Activated naive CD4-positive, alpha-beta T cell treated with anti-CD3 and anti-CD28 coated beads, Interleukin-2, amount 10 ng/mL, durations not matched to agents 7 days and 5 days (primary cell): ENCODE data around the gene CFL2.

Experiments
- CTCF ChIA-PET: fragments of 350-600 bp; sonication (Branson Sonifier 250); formaldehyde crosslinking; loops from one replicate; lab custom pipeline; 2021; ENCODE audit warnings: antibody characterized with exemption; lab: Charles Lee
- DNase-seq: peaks from one replicate; pipeline ENCODE4 v3.0.0-alpha.2; 2020
- H3K27ac Mint-ChIP-seq: one replicate; pipeline ENCODE4 v1.8.0; 2021; ENCODE audit warnings: mild to moderate bottlenecking, moderate library complexity, mixed read lengths
- H3K27me3 Mint-ChIP-seq: one replicate; pipeline ENCODE4 v1.8.0; 2021; ENCODE audit warnings: mild to moderate bottlenecking, mixed read lengths
- H3K36me3 Mint-ChIP-seq: one replicate; pipeline ENCODE4 v1.8.0; 2021; ENCODE audit warnings: mixed read lengths
- H3K4me1 Mint-ChIP-seq: one replicate; pipeline ENCODE4 v1.8.0; 2021; ENCODE audit warnings: mixed read lengths
- H3K4me3 Mint-ChIP-seq: one replicate; pipeline ENCODE4 v1.8.0; 2021; ENCODE audit warnings: mild to moderate bottlenecking, moderate library complexity, mixed read lengths
- H3K9me3 Mint-ChIP-seq: one replicate; pipeline ENCODE4 v1.8.0; 2021; ENCODE audit warnings: mixed read lengths

Gene CFL2

GRCh38 chr14:34722723-34723545 is 8.5 kb upstream of the CFL2 start:
- peak; percentile 46 for DNase-seq
- Mint-ChIP-seq H3K9me3 (no peaks in the 10 kb centered on the region), H3K27me3 (peaks cover 5% of the 10 kb centered on the region), H3K27ac (no peak overlapping the region), H3K4me1 (no peaks in the 10 kb centered on the region), H3K36me3 (no peaks in the 10 kb centered on the region), H3K4me3 (no peak overlapping the region)
- CTCF ChIA-PET, result interaction anchor here (0.6 to 4.2 kb wide), 21 partner anchors 10 to 698 kb away, joined by 3 to 66 read pairs (median 4); no protein-coding TSS in a partner anchor

GRCh38 chr14:34721129-34721528 is 6.7 kb upstream of the CFL2 start:
- no peak overlapping the region for H3K4me3 Mint-ChIP-seq
- H3K36me3 Mint-ChIP-seq, result no peaks in the 10 kb centered on the region
- no peak for DNase-seq
- peaks cover 10% of the 10 kb centered on the region for H3K27me3 Mint-ChIP-seq
- H3K9me3 Mint-ChIP-seq, result no peaks in the 10 kb centered on the region
- H3K27ac Mint-ChIP-seq, result no peak overlapping the region
- H3K4me1 Mint-ChIP-seq, result no peaks in the 10 kb centered on the region
- CTCF ChIA-PET, result interaction anchor here (1.1 kb wide), 1 partner anchor 8 kb away, joined by 3 read pairs; no protein-coding TSS in a partner anchor

- peaks cover 13% of the 10 kb centered on the region for H3K27me3 Mint-ChIP-seq
- CTCF ChIA-PET, result interaction anchor here (0.6 kb wide), 1 partner anchor 141 kb away, joined by 3 read pairs; no protein-coding TSS in a partner anchor
- H3K9me3 Mint-ChIP-seq, result no peaks in the 10 kb centered on the region
- H3K27ac Mint-ChIP-seq, result no peak overlapping the region
- no peak overlapping the region for H3K4me3 Mint-ChIP-seq
- H3K36me3 Mint-ChIP-seq, result no peaks in the 10 kb centered on the region
- no peak for DNase-seq
- H3K4me1 Mint-ChIP-seq, result peaks cover 8% of the 10 kb centered on the region
Measured at GRCh38 chr14:34718750-34719304, 4.4 kb upstream of the CFL2 start.

- Mint-ChIP-seq H3K4me3 (peak overlapping the region; percentile 80), H3K27ac (peak overlapping the region; percentile 33), H3K36me3 (peaks cover 12% of the 10 kb centered on the region), H3K27me3 (peaks cover 13% of the 10 kb centered on the region), H3K4me1 (peaks cover 21% of the 10 kb centered on the region), H3K9me3 (no peaks in the 10 kb centered on the region)
- CTCF ChIA-PET, result interaction anchor here (1.1 kb wide), 2 partner anchors 42 to 515 kb away, joined by 3 to 6 read pairs; no protein-coding TSS in a partner anchor
- DNase-seq, result no peak
Measured at GRCh38 chr14:34715127-34715863, 902 bp upstream of the CFL2 start.

GRCh38 chr14:34713681-34714319 is 593 bp downstream of the CFL2 start:
- Mint-ChIP-seq H3K27ac (peak overlapping the region; percentile 78), H3K4me3 (peak overlapping the region; percentile 80), H3K4me1 (peaks cover 21% of the 10 kb centered on the region), H3K27me3 (peaks cover 13% of the 10 kb centered on the region), H3K36me3 (peaks cover 12% of the 10 kb centered on the region), H3K9me3 (no peaks in the 10 kb centered on the region)
- DNase-seq, result peak; percentile 24
- CTCF ChIA-PET, result interaction anchor here (0.7 to 2.7 kb wide), 3 partner anchors 9 to 97 kb away, joined by 3 to 10 read pairs (median 3); no protein-coding TSS in a partner anchor

GRCh38 chr14:34713122-34713680 is 1.2 kb downstream of the CFL2 start:
- Mint-ChIP-seq H3K4me1 (peaks cover 21% of the 10 kb centered on the region), H3K27ac (peak overlapping the region; percentile 78), H3K9me3 (no peaks in the 10 kb centered on the region), H3K36me3 (peaks cover 12% of the 10 kb centered on the region), H3K4me3 (peak overlapping the region; percentile 80), H3K27me3 (peaks cover 11% of the 10 kb centered on the region)
- CTCF ChIA-PET, result interaction anchor here (1.0 to 2.7 kb wide), 3 partner anchors 9 to 96 kb away, joined by 3 to 10 read pairs (median 3); no protein-coding TSS in a partner anchor
- no peak for DNase-seq

GRCh38 chr14:34711796-34712712 is 2.3 kb downstream of the CFL2 start:
- no peak overlapping the region for H3K27ac Mint-ChIP-seq
- no peaks in the 10 kb centered on the region for H3K9me3 Mint-ChIP-seq
- peaks cover 5% of the 10 kb centered on the region for H3K27me3 Mint-ChIP-seq
- DNase-seq, result no peak
- H3K36me3 Mint-ChIP-seq, result peaks cover 12% of the 10 kb centered on the region
- no peak overlapping the region for H3K4me3 Mint-ChIP-seq
- H3K4me1 Mint-ChIP-seq, result peaks cover 21% of the 10 kb centered on the region
- CTCF ChIA-PET, result interaction anchor here (1.0 to 2.7 kb wide), 2 partner anchors 10 to 11 kb away, joined by 3 to 10 read pairs; no protein-coding TSS in a partner anchor

GRCh38 chr14:34711169-34711568 is 3.2 kb downstream of the CFL2 start:
- no peaks in the 10 kb centered on the region for H3K9me3 Mint-ChIP-seq
- no peak for DNase-seq
- H3K4me1 Mint-ChIP-seq, result peaks cover 21% of the 10 kb centered on the region
- H3K27ac Mint-ChIP-seq, result no peak overlapping the region
- CTCF ChIA-PET, result interaction anchor here (2.7 kb wide), 1 partner anchor 12 kb away, joined by 10 read pairs; no protein-coding TSS in a partner anchor
- no peak overlapping the region for H3K4me3 Mint-ChIP-seq
- peaks cover 3% of the 10 kb centered on the region for H3K27me3 Mint-ChIP-seq
- H3K36me3 Mint-ChIP-seq, result peaks cover 12% of the 10 kb centered on the region

- Mint-ChIP-seq H3K27me3 (peaks cover under 1% of the 10 kb centered on the region), H3K4me1 (peaks cover 19% of the 10 kb centered on the region), H3K27ac (no peak overlapping the region), H3K9me3 (no peaks in the 10 kb centered on the region), H3K4me3 (no peak overlapping the region), H3K36me3 (peaks cover 12% of the 10 kb centered on the region)
- CTCF ChIA-PET, result interaction anchor here (1.9 kb wide), 1 partner anchor 12 kb away, joined by 6 read pairs; no protein-coding TSS in a partner anchor
- DNase-seq, result no peak
Measured at GRCh38 chr14:34710744-34711143, 3.6 kb downstream of the CFL2 start.

- no peaks in the 10 kb centered on the region for H3K27me3 Mint-ChIP-seq
- H3K4me1 Mint-ChIP-seq, result peaks cover 14% of the 10 kb centered on the region
- H3K27ac Mint-ChIP-seq, result no peak overlapping the region
- peaks cover 12% of the 10 kb centered on the region for H3K36me3 Mint-ChIP-seq
- CTCF ChIA-PET, result interaction anchor here (1.2 to 1.9 kb wide), 2 partner anchors 13 to 19 kb away, joined by 3 to 6 read pairs; no protein-coding TSS in a partner anchor
- no peak overlapping the region for H3K4me3 Mint-ChIP-seq
- no peaks in the 10 kb centered on the region for H3K9me3 Mint-ChIP-seq
- DNase-seq, result no peak
Measured at GRCh38 chr14:34710006-34710405, 4.4 kb downstream of the CFL2 start.

GRCh38 chr14:34707722-34708121 is 6.7 kb downstream of the CFL2 start:
- H3K9me3 Mint-ChIP-seq, result no peaks in the 10 kb centered on the region
- H3K36me3 Mint-ChIP-seq, result peaks cover 8% of the 10 kb centered on the region
- no peak for DNase-seq
- CTCF ChIA-PET, result interaction anchor here (1.1 kb wide), 1 partner anchor 15 kb away, joined by 5 read pairs; no protein-coding TSS in a partner anchor
- H3K4me1 Mint-ChIP-seq, result peaks cover 4% of the 10 kb centered on the region
- H3K4me3 Mint-ChIP-seq, result no peak overlapping the region
- no peaks in the 10 kb centered on the region for H3K27me3 Mint-ChIP-seq
- H3K27ac Mint-ChIP-seq, result no peak overlapping the region

GRCh38 chr14:34701808-34702207 is 12.6 kb downstream of the CFL2 start:
- no peak overlapping the region for H3K27ac Mint-ChIP-seq
- no peaks in the 10 kb centered on the region for H3K4me1 Mint-ChIP-seq
- peaks cover 3% of the 10 kb centered on the region for H3K27me3 Mint-ChIP-seq
- no peak overlapping the region for H3K4me3 Mint-ChIP-seq
- H3K9me3 Mint-ChIP-seq, result no peaks in the 10 kb centered on the region
- no peak for DNase-seq
- H3K36me3 Mint-ChIP-seq, result no peaks in the 10 kb centered on the region
- CTCF ChIA-PET, result no interaction called here
